Lower leg skin (tissue), 4 donors: ENCODE results near the gene TMA7. TPM values are rescaled to one million over a fixed set of nuclear protein-coding genes. Genes with fewer than 3 reads are reported as not detected.
A peak's percentile ranks its signal among the peaks of the same experiment; 100 is the strongest.
"Not testable (repeated sequence)": the region's sequence is repeated elsewhere in the genome, so short reads cannot be mapped to it uniquely, and the experiment has no call there.

ENCODE experiments used
- DNase-seq, 2 donors: peaks; one replicate each; pipeline ENCODE4 v3.0.0-alpha.2; 2019; ENCODE audit warnings: low spot score in 2 of 2
- H3K4me3 ChIP-seq: fragments of 200-600 bp; sonication (generic); 2 replicates; pipeline ENCODE4 v1.5.1; 2017; ENCODE audit warnings: mild to moderate bottlenecking, low read depth; ENCODE audit not compliant: poor library complexity, severe bottlenecking
- POLR2A ChIP-seq, 2 donors: fragments of 450-650 bp; IDR thresholded peaks; one replicate each; pipeline ENCODE4 v1.6.1; 2016 to 2017; ENCODE audit warnings: antibody characterized with exemption in 2 of 2, mild to moderate bottlenecking in 1 of 2, moderate library complexity in 1 of 2
- WGBS, 2 donors: methylation state at CpG; one replicate each; pipeline ENCODE4 v1.1.5; 2018; 5-methylcytosine and 5-hydroxymethylcytosine counted together
- intact Hi-C: fragments of 100-400 bp; cut with DNase I; formaldehyde crosslinking; loops from one replicate; pipeline ENCODE4 v1.15.0; 2023; ENCODE audit warnings: low total_unique reads
- total RNA-seq, 4 donors: library from RNA; depleted of rRNA; stranded (reverse); fragments of >200 nt; gene quantifications; one replicate each; pipeline ENCODE4 v1.1.0, GENCODE V29; 2016
- TF ChIP-seq, protein P1 (sequence below), 3 donors: fragments of 450-650 bp; IDR thresholded peaks; one replicate each; pipeline ENCODE4 v1.5.1; 2016; ENCODE audit warnings: antibody characterized with exemption in 3 of 3, mild to moderate bottlenecking in 3 of 3, moderate library complexity in 2 of 3

Gene TMA7
- total RNA-seq, 4 donors from 2014 or later, result 173 to 271 (median 250) TPM

DNA sequence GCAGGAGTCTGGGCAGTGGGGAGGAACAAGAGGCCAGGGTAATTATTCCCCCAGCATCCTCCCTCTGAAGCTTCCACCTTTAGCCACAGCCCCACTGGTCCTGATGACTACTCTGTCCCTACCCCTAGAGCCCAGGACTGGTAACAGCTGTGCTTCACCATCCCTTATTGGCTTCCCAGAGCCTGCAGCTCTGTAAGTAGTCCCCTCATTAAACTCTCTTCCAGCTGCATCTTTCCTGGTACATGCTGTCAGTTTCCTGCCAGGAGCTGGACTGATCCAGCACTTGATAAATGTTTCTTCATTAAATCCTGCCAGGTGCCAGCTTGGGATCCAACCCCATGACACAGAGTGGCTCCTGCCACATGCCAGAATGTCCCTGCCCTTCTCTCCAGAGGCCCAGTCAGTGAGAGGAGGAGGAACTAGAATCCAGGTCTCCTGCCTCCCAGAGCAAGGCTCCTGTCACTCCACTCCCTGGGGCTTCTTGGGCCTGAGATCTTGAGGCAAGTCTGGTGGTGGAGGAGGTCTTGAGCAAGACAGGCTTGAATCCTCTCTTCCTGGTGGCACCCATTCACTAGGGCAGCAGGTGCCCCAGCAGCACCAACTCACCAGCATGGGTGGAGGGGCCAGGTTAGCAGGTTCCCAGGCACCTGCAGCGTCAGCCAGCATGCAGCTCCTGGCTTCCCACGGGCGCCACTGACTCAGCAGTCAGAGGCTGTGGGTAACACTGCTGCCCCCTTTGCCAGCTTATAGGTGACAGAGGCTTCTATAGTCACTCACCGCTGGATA is 40.5 kb upstream of the TMA7 start:
- WGBS, 2 donors, result 42 to 51% methylated on average over 4 of the region's 4 CpGs
- no peak overlapping the region for H3K4me3 ChIP-seq
- peak; percentile 19 to 70 for DNase-seq
- intact Hi-C loops, result loop anchor here (2.0 to 5.0 kb wide), 2 partner anchors 37 to 122 kb away; no protein-coding TSS in a partner anchor
- TF ChIP-seq, protein P1, sequence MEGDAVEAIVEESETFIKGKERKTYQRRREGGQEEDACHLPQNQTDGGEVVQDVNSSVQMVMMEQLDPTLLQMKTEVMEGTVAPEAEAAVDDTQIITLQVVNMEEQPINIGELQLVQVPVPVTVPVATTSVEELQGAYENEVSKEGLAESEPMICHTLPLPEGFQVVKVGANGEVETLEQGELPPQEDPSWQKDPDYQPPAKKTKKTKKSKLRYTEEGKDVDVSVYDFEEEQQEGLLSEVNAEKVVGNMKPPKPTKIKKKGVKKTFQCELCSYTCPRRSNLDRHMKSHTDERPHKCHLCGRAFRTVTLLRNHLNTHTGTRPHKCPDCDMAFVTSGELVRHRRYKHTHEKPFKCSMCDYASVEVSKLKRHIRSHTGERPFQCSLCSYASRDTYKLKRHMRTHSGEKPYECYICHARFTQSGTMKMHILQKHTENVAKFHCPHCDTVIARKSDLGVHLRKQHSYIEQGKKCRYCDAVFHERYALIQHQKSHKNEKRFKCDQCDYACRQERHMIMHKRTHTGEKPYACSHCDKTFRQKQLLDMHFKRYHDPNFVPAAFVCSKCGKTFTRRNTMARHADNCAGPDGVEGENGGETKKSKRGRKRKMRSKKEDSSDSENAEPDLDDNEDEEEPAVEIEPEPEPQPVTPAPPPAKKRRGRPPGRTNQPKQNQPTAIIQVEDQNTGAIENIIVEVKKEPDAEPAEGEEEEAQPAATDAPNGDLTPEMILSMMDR (IDR thresholded peaks at IDR 0.05), result no peak
- TF ChIP-seq POLR2A (IDR thresholded peaks at IDR 0.05), result no peak

DNA sequence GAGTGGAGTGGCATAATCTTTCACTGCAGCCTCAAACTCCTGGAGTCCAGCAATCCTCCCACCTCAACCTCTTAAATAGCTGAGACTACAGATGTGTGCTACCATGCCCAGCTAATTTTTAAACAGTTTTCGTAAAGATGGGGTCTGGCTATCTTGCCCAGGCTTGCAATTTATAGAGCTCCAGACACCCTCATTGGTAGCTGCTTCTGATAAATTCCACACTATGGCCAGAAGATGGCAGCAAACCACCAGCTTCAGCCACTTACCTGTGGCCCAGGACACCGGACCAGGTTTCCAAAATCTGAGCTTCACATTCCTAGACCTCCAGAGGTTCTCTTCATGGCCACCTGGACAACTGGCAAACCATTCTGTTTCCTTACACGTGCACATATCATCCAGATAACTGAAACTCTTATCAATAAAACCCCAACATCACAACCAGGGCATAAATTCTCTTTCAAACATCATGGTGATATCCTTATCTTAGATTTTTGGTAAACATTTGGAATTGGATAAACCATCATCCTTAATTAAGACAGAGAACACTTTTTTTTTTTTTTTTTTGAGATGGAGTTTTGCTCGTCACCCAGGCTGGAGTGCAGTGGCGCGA is 39.1 kb upstream of the TMA7 start:
- TF ChIP-seq POLR2A (IDR thresholded peaks at IDR 0.05), result no peak
- TF ChIP-seq, protein P1 (IDR thresholded peaks at IDR 0.05), result no peak

DNA sequence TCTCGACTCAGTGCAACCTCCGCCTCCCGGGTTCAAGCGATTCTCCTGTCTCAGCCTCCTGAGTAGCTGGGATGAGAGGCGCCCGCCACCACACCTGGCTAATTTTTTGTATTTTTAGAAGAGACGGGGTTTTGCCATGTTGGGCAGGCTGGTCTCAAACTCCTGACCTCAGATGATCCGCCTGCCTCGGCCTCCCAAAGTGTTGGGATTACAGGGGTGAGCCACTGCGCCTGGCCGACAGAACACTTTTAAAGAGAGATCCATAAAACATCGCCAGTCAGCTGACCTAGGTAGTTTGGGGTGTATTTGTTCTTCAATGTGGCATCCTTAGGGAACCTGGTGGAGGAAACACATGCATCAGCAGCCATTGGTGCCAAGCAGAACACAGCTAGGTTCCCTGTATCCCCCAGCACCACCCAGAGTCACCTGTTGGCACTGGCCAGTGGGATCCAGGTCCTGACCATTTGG is 38.6 kb upstream of the TMA7 start:
- intact Hi-C loops, result loop anchor here (2.0 kb wide), 1 partner anchor 35 kb away; no protein-coding TSS in a partner anchor
- DNase-seq, result peak in 1 of 2 donors; percentile 76
- 87 to 91% methylated on average over 12 of the region's 12 CpGs for WGBS, 2 donors
- H3K4me3 ChIP-seq, result not testable (repeated sequence)

More for the DNA sequence above, 39.1 kb upstream of the TMA7 start:
- WGBS, 2 donors, result 56 to 60% methylated on average over 6 of the region's 6 CpGs
- intact Hi-C loops, result loop anchor here (2.0 kb wide), 1 partner anchor 36 kb away; no protein-coding TSS in a partner anchor
- peak; percentile 59 to 85 for DNase-seq
- no peak overlapping the region for H3K4me3 ChIP-seq

DNA sequence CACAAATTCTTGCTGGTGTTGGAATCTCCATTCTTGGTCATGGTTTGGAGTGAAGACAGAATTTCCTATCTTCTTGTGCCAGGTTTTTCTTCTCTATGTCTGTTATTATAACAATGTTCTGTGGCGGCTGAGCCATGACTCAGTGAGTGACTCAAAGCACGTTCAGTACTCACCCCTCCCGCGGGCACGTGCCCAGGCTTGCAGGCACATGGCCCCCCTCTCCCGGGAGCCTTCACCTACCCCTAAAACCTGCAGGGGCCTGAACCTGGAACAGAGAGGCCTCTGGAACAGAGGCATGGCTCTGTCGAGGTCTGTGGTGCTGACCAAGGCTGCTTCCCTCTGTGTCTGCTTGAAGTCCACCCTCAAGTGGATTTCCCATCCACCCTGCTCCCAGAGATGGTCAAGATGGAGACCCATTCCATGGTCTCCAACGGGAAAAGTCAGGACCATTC is 37.8 kb upstream of the TMA7 start:
- intact Hi-C loops, result no loop called here
- peak; percentile 93 to 98 for DNase-seq
- no peak overlapping the region for H3K4me3 ChIP-seq
- TF ChIP-seq, protein P1 (IDR thresholded peaks at IDR 0.05), result no peak
- no peak for TF ChIP-seq POLR2A (IDR thresholded peaks at IDR 0.05)
- WGBS, 2 donors, result 9 to 23% methylated on average over 5 to 8 of the region's 8 CpGs

DNA sequence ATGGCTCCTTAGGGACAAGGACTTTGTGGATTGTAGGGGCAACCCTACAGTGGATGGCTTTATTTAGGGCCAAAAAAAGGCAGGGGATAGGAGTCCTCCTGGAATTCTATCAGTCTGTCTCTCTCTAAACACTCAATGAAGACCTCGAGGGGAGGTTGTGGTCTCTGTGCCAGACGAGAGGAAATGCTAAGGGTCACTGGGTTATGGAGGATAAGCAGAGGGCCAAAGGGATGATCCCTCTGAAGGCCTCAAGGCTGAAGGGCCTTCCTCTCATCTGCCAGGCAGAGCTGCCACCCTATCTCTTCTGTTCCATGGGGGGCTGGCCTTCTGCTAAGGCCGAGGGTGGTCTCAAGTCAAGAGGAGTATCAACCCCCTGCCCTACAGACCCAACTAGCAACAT is 37.1 kb upstream of the TMA7 start:
- peak in 1 of 2 donors; percentile 13 for DNase-seq
- intact Hi-C loops, result no loop called here
- no peak overlapping the region for H3K4me3 ChIP-seq
- TF ChIP-seq POLR2A (IDR thresholded peaks at IDR 0.05), result no peak
- WGBS, 2 donors, result 55 to 72% methylated on average over 3 of the region's 3 CpGs

DNA sequence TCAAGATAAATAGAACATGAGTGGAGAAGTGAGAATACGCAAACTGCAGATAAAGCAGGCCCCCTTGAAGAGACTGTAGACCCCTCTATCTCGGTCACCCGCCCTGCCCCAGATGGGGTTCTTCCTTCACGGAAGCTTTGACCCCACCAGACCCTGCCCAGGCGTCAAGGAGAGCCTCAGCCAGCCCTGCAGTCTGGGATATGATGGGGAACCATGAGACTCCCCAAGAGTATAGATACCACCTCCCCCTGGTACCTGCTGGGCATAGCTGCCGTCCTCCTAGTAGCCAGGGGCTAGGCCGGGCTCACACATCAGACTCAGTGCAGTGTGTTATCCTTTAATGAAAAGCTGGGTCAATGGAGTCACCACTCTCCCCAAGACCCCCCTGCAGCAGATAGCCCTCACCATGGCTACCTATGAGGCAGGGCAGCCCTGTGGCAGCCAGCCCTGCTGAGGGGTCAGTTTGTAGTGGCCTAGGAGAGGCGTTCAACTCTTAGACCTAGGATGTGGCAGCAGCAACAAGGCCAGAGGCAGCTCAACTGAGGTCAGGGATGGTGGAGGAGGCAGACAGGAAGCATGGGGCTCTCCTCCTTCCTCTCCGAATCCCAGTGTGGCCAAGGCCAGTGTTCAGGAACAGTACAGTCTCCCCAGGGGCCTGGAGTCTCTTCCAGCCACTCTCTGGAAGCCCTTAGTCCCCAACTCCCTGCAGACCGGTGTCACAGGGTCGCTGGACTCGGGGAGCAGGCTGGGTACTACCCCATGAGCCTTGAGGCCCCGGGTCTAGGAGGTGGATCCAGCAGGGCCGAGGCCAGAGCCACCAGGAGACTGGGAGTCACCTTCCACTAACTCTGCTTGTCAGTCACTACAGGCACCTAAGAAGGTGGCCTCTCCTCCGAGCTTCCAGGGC is 36.3 kb upstream of the TMA7 start:
- TF ChIP-seq, protein P1 (IDR thresholded peaks at IDR 0.05), result no peak
- no peak for TF ChIP-seq POLR2A (IDR thresholded peaks at IDR 0.05)
- intact Hi-C loops, result no loop called here
- peak; percentile 15 to 82 for DNase-seq
- H3K4me3 ChIP-seq, result no peak overlapping the region
- WGBS, 2 donors, result 81 to 88% methylated on average over 10 to 12 of the region's 15 CpGs
